K562 (cell line): ENCODE measurements around the gene SPATA31D1. TPM values are rescaled to one million over a fixed set of nuclear protein-coding genes. Genes with fewer than 3 reads are reported as not detected.

Experiments used
- ATAC-seq: fragments of 200-7000 bp; cut with Tn5 transposase; 3 replicates; pipeline ENCODE4 v1.9.1; 2020; ENCODE audit warnings: moderate library complexity
- BruUV-seq: library from RNA; stranded (reverse); fragments of 400-500 nt; replicated peaks from 2 replicates; lab custom pipeline; 2021; lab: Mats Ljungman, UMichigan
- CTCF ChIA-PET: fragments of 300-600 bp; formaldehyde crosslinking; extraction: SDS; loops from one replicate; lab custom pipeline; 2021; ENCODE audit warnings: low intra/inter-chr PET ratio; lab: Yijun Ruan, JAX
- POLR2A ChIA-PET: fragments of 300-600, 350-650 bp; sonication (Branson Sonifier 250); formaldehyde crosslinking; extraction: SDS; loops from one replicate; lab custom pipeline; 2021; ENCODE audit warnings: antibody characterized with exemption, inconsistent platforms; lab: Yijun Ruan, JAX
- DNase-seq, 4 experiments: peaks; one replicate each; pipeline versions ENCODE4 v3.0.0 to v3.0.0-alpha.2; 2011 to 2018; ENCODE audit warnings: low spot score in 3 of 4, mixed read lengths in 3 of 4; ENCODE audit errors: extremely low read depth in 1 of 4
- FAIRE-seq: peaks from 2 replicates; lab custom pipeline; 2011; peaks lifted over from hg19 to GRCh38; lab: Jason Lieb, UNC
- H2AFZ ChIP-seq: 2 replicates; pipeline ENCODE4 v1.6.0; 2011; ENCODE audit warnings: low read depth, low read length, control low read depth, inconsistent platforms
- H3K27ac ChIP-seq: fragments of 200-600 bp; 3 replicates; pipeline ENCODE4 v1.8.0; 2011; ENCODE audit warnings: low read depth, mild to moderate bottlenecking, control low read depth, inconsistent platforms, low read length, moderate library complexity, mixed read lengths; ENCODE audit errors: extremely low read depth
- H3K27me3 ChIP-seq, 2 experiments: fragments of 300-600 bp in 1 of 2; 2 replicates in 1 of 2; 3 replicates in 1 of 2; pipeline versions ENCODE4 v1.6.0 to v1.8.0; 2011; ENCODE audit warnings: inconsistent platforms in 2 of 2, low read length in 2 of 2, mild to moderate bottlenecking in 1 of 2, mixed read lengths in 1 of 2, moderate library complexity in 1 of 2; ENCODE audit not compliant: control insufficient read depth in 2 of 2, insufficient read depth in 2 of 2
- H3K36me3 ChIP-seq: fragments of 300-600 bp; 3 replicates; pipeline ENCODE4 v1.8.0; 2011; ENCODE audit warnings: mild to moderate bottlenecking, low read length, inconsistent platforms; ENCODE audit not compliant: control insufficient read depth, insufficient read depth
- H3K4me1 ChIP-seq, 2 experiments: fragments of 200-600 bp in 1 of 2; replicated peaks in 1 of 2; 2 replicates in 1 of 2; 3 replicates in 1 of 2; pipeline versions ENCODE4 v1.5.1 to v1.8.0; 2011; ENCODE audit warnings: inconsistent platforms in 2 of 2, low read length in 2 of 2, mild to moderate bottlenecking in 1 of 2, mixed read lengths in 1 of 2, moderate library complexity in 1 of 2; ENCODE audit not compliant: control insufficient read depth in 2 of 2, insufficient read depth in 2 of 2
- H3K4me2 ChIP-seq: 2 replicates; pipeline ENCODE4 v1.6.1; 2011; ENCODE audit warnings: low read length, control low read depth, inconsistent platforms, mixed read lengths; ENCODE audit not compliant: insufficient read depth
- H3K4me3 ChIP-seq: fragments of 200-600 bp; sonication (generic), shearing (Covaris generic); 2 replicates; pipeline ENCODE4 v1.5.1; 2016; ENCODE audit warnings: control low read depth, inconsistent platforms
- H3K79me2 ChIP-seq: fragments of 200-600 bp; 3 replicates; pipeline ENCODE4 v1.8.0; 2011; ENCODE audit warnings: low read length, inconsistent platforms; ENCODE audit not compliant: control insufficient read depth, insufficient read depth
- H3K9ac ChIP-seq, 2 experiments: 2 replicates each; pipeline versions ENCODE4 v1.6.0 to v1.6.1; 2011; ENCODE audit warnings: low read depth in 2 of 2, low read length in 2 of 2, control low read depth in 1 of 2, inconsistent platforms in 1 of 2, mild to moderate bottlenecking in 1 of 2, mixed read lengths in 1 of 2; ENCODE audit not compliant: insufficient read depth in 1 of 2
- H3K9me1 ChIP-seq: one replicate; pipeline ENCODE4 v1.6.0; 2011; ENCODE audit warnings: inconsistent platforms, mild to moderate bottlenecking, low read length, moderate library complexity; ENCODE audit not compliant: control insufficient read depth, insufficient read depth
- H3K9me3 ChIP-seq: replicated peaks from 2 replicates; pipeline ENCODE4 v1.5.1; 2011; ENCODE audit warnings: low read depth, low read length, inconsistent platforms; ENCODE audit not compliant: control insufficient read depth, insufficient read depth
- H4K20me1 ChIP-seq: replicated peaks from 2 replicates; pipeline ENCODE4 v1.6.1; 2011; ENCODE audit warnings: low read length, inconsistent platforms, mixed read lengths; ENCODE audit not compliant: control insufficient read depth, insufficient read depth
- HDAC8 ChIP-seq: fragments of 450-650 bp; IDR thresholded peaks from 2 replicates; pipeline ENCODE4 v1.6.1; 2016; ENCODE audit warnings: mild to moderate bottlenecking, missing genetic modification characterization, moderate library complexity, missing compliant biosample characterization
- HNRNPL ChIP-seq: fragments of 200-400 bp; formaldehyde crosslinking; IDR thresholded peaks from 2 replicates; pipeline ENCODE4 v1.6.1; 2017; ENCODE audit warnings: low read depth, mild to moderate bottlenecking, low read length
- NCOA1 ChIP-seq: fragments of 450-650 bp; IDR thresholded peaks from 2 replicates; pipeline ENCODE4 v1.6.1; 2016; ENCODE audit warnings: low read depth
- POLR3G ChIP-seq: IDR thresholded peaks from 2 replicates; pipeline ENCODE4 v1.6.1; 2011; ENCODE audit not compliant: insufficient read length, insufficient replicate concordance; ENCODE audit errors: extremely low read depth
- RERE ChIP-seq: sonication (generic); formaldehyde crosslinking; IDR thresholded peaks from 2 replicates; pipeline ENCODE4 v1.8.0; 2023; ENCODE audit warnings: missing genetic modification reagents, mild to moderate bottlenecking, borderline replicate concordance
- ZNF134 ChIP-seq: fragments of 250-450 bp; sonication (Bioruptor Pico); conservative IDR thresholded peaks from 2 replicates; pipeline ENCODE4 v1.4.0; 2020
- ZNF3 ChIP-seq: fragments of 250-450 bp; sonication (Bioruptor Pico); IDR thresholded peaks from 2 replicates; pipeline ENCODE4 v1.5.0; 2021; ENCODE audit warnings: mild to moderate bottlenecking, moderate library complexity
- in situ Hi-C: fragments of 300-500 bp; cut with MboI; formaldehyde crosslinking; loops from 4 replicates; pipeline ENCODE4 v1.15.0; 2018; ENCODE audit warnings: inconsistent platforms, mixed read lengths
- intact Hi-C: fragments of 100-400 bp; cut with micrococcal nuclease; formaldehyde crosslinking; loops from 2 replicates; pipeline ENCODE4 v1.14.2; 2022
- polyA plus RNA-seq, 8 experiments: library from polyadenylated mRNA; depleted of rRNA in 4 of 8; stranded (reverse) in 5 of 8; unstranded in 3 of 8; fragments of >200 nt; fragmentation: Nextera tagmentation in 2 of 8; fragmentation: Illumina TruSeq in 1 of 8; extraction: Ambion mirVana in 2 of 8; extraction: Trizol in 1 of 8; gene quantifications; 2 replicates each; pipeline versions ENCODE4 v1.2.1 to v1.2.3, GENCODE V29; 2011 to 2014; ENCODE audit warnings: inconsistent platforms in 1 of 8, missing spikeins in 1 of 8
- total RNA-seq, 7 experiments: library from RNA; depleted of rRNA in 6 of 7; stranded (reverse); fragments of >200 nt in 6 of 7; fragmentation: Illumina TruSeq in 2 of 7; extraction: Trizol in 2 of 7; gene quantifications; 2 replicates each; pipeline versions ENCODE4 v1.2.1 to v1.2.3, GENCODE V29; 2011 to 2021; ENCODE audit warnings: low replicate concordance in 1 of 7
- TF ChIP-seq, protein P1 (sequence below): fragments of 450-650 bp; formaldehyde crosslinking; IDR thresholded peaks from 2 replicates; pipeline ENCODE4 v1.4.0; 2022; ENCODE audit warnings: missing genetic modification characterization
- TF ChIP-seq, protein P2 (sequence below): IDR thresholded peaks from 2 replicates; pipeline ENCODE4 v1.6.1; 2011; ENCODE audit warnings: borderline replicate concordance, low read depth, mild to moderate bottlenecking, moderate library complexity, low read length; ENCODE audit not compliant: insufficient read depth, poor library complexity, severe bottlenecking

Gene SPATA31D1
- total and polyA plus RNA-seq, 9 of the 15 experiments (the other 6 are each of a cell fraction or from before 2014, with no cell fraction given) = not detected

DNA sequence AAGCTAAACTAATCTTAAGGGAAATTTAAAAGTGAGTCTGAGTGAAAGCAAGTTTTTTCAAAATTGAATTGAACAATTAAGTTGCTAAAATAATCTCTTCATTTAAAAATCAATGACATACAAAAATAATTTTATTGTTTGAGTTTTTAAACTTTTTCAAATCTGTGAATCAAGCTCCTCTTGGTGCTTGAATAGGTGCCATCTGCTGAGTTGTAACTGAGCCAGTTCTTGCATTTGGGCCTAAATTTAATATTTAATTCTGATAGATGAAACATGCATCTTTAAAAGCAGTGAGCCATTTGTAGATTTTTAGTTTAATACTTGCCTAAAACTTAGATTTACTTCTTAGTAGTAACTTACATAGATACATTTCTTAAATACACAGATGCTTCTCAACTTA, 31.8 kb downstream of the SPATA31D1 start:
- H3K4me1 ChIP-seq = no peaks in the 10 kb centered on the region
- H4K20me1 ChIP-seq = no peaks in the 10 kb centered on the region
- no peak for DNase-seq
- H3K4me2 ChIP-seq = no peak overlapping the region
- no peaks in the 10 kb centered on the region for H3K79me2 ChIP-seq
- no peaks in the 10 kb centered on the region for H3K9me1 ChIP-seq
- intact Hi-C loops (no loop called here), in situ Hi-C loops (no loop called here)
- no TSS peak for BruUV-seq
- no peaks in the 10 kb centered on the region for H3K9me3 ChIP-seq
- no peak overlapping the region for H2AFZ ChIP-seq
- no peak overlapping the region for H3K27ac ChIP-seq
- H3K27me3 ChIP-seq = no peaks in the 10 kb centered on the region
- no peak overlapping the region for H3K4me3 ChIP-seq
- H3K9ac ChIP-seq = no peak overlapping the region
- ChIA-PET POLR2A (no interaction called here), CTCF (no interaction called here)
- H3K36me3 ChIP-seq = no peaks in the 10 kb centered on the region
- ATAC-seq = no peak
- TF ChIP-seq POLR3G = no peak
- TF ChIP-seq RERE (CRISPR knock-in tag) = no peak
- no peak for TF ChIP-seq ZNF3 (CRISPR knock-in tag)
- TF ChIP-seq ZNF134 (CRISPR knock-in tag) = no peak
- no peak for TF ChIP-seq HNRNPL
- no peak for TF ChIP-seq NCOA1
- TF ChIP-seq HDAC8 = no peak
- TF ChIP-seq, protein P1, sequence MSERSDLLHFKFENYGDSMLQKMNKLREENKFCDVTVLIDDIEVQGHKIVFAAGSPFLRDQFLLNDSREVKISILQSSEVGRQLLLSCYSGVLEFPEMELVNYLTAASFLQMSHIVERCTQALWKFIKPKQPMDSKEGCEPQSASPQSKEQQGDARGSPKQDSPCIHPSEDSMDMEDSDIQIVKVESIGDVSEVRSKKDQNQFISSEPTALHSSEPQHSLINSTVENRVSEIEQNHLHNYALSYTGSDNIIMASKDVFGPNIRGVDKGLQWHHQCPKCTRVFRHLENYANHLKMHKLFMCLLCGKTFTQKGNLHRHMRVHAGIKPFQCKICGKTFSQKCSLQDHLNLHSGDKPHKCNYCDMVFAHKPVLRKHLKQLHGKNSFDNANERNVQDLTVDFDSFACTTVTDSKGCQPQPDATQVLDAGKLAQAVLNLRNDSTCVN (CRISPR knock-in tag) = no peak
- TF ChIP-seq, protein P2, sequence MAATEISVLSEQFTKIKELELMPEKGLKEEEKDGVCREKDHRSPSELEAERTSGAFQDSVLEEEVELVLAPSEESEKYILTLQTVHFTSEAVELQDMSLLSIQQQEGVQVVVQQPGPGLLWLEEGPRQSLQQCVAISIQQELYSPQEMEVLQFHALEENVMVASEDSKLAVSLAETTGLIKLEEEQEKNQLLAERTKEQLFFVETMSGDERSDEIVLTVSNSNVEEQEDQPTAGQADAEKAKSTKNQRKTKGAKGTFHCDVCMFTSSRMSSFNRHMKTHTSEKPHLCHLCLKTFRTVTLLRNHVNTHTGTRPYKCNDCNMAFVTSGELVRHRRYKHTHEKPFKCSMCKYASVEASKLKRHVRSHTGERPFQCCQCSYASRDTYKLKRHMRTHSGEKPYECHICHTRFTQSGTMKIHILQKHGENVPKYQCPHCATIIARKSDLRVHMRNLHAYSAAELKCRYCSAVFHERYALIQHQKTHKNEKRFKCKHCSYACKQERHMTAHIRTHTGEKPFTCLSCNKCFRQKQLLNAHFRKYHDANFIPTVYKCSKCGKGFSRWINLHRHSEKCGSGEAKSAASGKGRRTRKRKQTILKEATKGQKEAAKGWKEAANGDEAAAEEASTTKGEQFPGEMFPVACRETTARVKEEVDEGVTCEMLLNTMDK = no peak
- no peak for FAIRE-seq
